HFFc6 (cell line): ENCODE measurements around the gene MEIS1. TPM values are rescaled to one million over a fixed set of nuclear protein-coding genes. Genes with fewer than 3 reads are reported as not detected.

Experiments used
- DNase-seq: peaks from one replicate; pipeline ENCODE4 v3.0.0-alpha.2; 2018
- H3K27ac Mint-ChIP-seq: 2 replicates; pipeline ENCODE4 v1.8.0; 2020; ENCODE audit warnings: mild to moderate bottlenecking, mixed read lengths
- H3K27me3 Mint-ChIP-seq: 2 replicates; pipeline ENCODE4 v1.8.0; 2021; ENCODE audit warnings: mild to moderate bottlenecking, moderate library complexity, mixed read lengths; ENCODE audit not compliant: insufficient read depth
- H3K36me3 Mint-ChIP-seq: 2 replicates; pipeline ENCODE4 v1.8.0; 2021; ENCODE audit warnings: low read depth, mixed read lengths
- H3K4me1 Mint-ChIP-seq: 2 replicates; pipeline ENCODE4 v1.8.0; 2020; ENCODE audit warnings: low read depth, mixed read lengths
- H3K4me3 Mint-ChIP-seq: 2 replicates; pipeline ENCODE4 v1.8.0; 2020; ENCODE audit warnings: mild to moderate bottlenecking, moderate library complexity, mixed read lengths
- H3K9me3 Mint-ChIP-seq: 2 replicates; pipeline ENCODE4 v1.8.0; 2020; ENCODE audit warnings: mild to moderate bottlenecking, mixed read lengths
- total RNA-seq, 6 experiments: library from RNA; stranded (reverse); fragmentation: NEBNext Ultra II Directional; extraction: Animal tissue kit (Norgen Biotek cat#: 25700); gene quantifications; 2 replicates in 1 of 6; 3 replicates in 5 of 6; pipeline ENCODE4 v1.2.3, GENCODE V29; 2021
- TF ChIP-seq, protein P1 (sequence below): fragments of 200-600 bp; sonication (generic); IDR thresholded peaks from 2 replicates; pipeline ENCODE4 v1.5.0; 2021; ENCODE audit warnings: antibody characterized with exemption, mild to moderate bottlenecking

Gene MEIS1
- total RNA-seq, 6 experiments from 2014 or later: 69.1 to 85.4 (median 74.1) TPM

GRCh38 chr2:66436581-66437001 lies 1.7 kb downstream of the MEIS1 start:
- Mint-ChIP-seq H3K27ac (peak overlapping the region; percentile 96), H3K4me3 (peak overlapping the region; percentile 96), H3K9me3 (no peaks in the 10 kb centered on the region; the same call in 1 of the 2 replicates), H3K4me1 (peaks cover 27% of the 10 kb centered on the region), H3K36me3 (peaks cover 70% of the 10 kb centered on the region), H3K27me3 (peaks cover 34% of the 10 kb centered on the region)
- TF ChIP-seq, protein P1, sequence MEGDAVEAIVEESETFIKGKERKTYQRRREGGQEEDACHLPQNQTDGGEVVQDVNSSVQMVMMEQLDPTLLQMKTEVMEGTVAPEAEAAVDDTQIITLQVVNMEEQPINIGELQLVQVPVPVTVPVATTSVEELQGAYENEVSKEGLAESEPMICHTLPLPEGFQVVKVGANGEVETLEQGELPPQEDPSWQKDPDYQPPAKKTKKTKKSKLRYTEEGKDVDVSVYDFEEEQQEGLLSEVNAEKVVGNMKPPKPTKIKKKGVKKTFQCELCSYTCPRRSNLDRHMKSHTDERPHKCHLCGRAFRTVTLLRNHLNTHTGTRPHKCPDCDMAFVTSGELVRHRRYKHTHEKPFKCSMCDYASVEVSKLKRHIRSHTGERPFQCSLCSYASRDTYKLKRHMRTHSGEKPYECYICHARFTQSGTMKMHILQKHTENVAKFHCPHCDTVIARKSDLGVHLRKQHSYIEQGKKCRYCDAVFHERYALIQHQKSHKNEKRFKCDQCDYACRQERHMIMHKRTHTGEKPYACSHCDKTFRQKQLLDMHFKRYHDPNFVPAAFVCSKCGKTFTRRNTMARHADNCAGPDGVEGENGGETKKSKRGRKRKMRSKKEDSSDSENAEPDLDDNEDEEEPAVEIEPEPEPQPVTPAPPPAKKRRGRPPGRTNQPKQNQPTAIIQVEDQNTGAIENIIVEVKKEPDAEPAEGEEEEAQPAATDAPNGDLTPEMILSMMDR: no peak
- DNase-seq: no peak

DNA sequence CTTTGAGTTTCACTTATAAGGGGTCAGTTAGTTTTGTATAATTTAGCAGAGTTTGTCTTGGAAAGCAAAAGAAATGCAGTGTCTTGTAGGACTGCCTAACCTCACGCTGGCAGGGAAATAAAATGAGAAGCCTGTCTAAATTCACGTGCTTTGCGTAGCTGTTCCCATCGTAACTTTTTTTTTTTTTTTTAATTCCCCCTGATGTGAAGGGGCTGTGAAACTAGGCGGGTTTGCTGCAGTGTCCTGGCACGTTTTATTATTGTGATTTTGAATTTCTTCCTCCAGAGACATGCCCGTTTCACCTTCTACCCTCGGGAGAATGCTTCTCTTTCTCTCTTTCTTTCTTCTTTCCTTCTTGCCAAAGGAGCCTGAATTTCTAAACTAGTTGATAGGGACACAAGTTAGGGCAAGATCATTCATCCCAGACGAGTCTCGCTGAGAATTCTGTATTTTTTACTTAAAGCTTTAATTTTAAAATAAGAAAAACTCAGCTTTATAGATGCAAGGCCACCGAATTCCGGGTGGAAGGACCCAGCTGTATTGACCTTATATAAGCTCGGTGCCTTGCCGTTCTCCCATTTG lies 2.3 kb downstream of the MEIS1 start:
- Mint-ChIP-seq H3K36me3 (peaks cover 73% of the 10 kb centered on the region), H3K9me3 (no peaks in the 10 kb centered on the region; the same call in 1 of the 2 replicates), H3K27ac (peak overlapping the region; percentile 96), H3K27me3 (peaks cover 34% of the 10 kb centered on the region), H3K4me3 (peak overlapping the region; percentile 96), H3K4me1 (peaks cover 32% of the 10 kb centered on the region)
- no peak for DNase-seq
- TF ChIP-seq, protein P1: no peak

DNA sequence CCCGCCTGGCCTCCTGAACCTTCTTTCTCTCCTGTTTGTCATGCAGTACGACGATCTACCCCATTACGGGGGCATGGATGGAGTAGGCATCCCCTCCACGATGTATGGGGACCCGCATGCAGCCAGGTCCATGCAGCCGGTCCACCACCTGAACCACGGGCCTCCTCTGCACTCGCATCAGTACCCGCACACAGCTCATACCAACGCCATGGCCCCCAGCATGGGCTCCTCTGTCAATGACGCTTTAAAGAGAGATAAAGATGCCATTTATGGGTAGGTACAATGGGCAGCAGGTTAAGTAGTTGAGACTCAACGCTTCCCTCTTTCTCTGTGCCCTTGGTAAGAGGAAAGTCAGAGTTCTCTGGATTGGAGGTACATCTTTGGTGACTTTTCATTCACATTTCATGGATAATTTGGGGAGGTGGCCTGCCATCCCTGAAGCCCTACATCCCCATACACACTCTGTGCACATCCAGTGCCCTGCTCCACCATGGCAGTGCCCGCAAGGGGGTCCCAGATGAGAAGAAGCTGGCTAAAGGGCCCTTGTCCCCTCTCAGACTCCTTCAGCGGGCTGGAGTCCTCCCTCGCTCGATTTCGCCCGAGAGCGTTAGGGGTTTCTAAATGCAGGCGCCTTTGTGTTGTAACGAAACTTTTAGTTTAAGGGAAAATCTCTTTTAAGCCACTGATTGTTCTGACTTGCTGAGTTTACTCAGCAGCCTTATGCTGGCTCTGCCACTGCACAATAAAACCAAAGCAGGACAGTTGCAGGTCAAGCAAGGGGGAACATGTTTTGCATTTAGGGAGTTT lies 3.0 kb downstream of the MEIS1 start:
- H3K9me3 Mint-ChIP-seq: no peaks in the 10 kb centered on the region; the same call in 1 of the 2 replicates
- no peak for DNase-seq
- TF ChIP-seq, protein P1: no peak
- H3K27ac Mint-ChIP-seq: peak overlapping the region; percentile 96
- peaks cover 34% of the 10 kb centered on the region for H3K27me3 Mint-ChIP-seq
- H3K4me3 Mint-ChIP-seq: peak overlapping the region; percentile 96
- H3K36me3 Mint-ChIP-seq: peaks cover 80% of the 10 kb centered on the region
- H3K4me1 Mint-ChIP-seq: peaks cover 33% of the 10 kb centered on the region

DNA sequence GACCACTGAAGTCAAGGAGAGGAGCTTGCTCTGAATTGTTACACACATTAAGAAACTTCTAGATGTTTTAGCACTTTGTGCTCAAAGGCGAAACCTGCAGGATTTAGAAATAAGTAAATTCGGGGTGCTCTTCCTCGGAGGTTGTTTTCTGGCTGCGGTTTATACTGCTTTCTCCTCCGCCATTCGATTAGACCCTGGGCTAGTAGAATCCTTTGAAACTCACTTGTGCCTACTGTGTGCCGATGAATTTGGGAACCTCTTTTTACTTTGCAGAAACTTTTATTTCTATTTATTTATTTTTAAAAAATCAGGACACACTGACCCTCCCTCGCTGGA lies 3.5 kb downstream of the MEIS1 start:
- H3K9me3 Mint-ChIP-seq: no peaks in the 10 kb centered on the region; the same call in 1 of the 2 replicates
- H3K27ac Mint-ChIP-seq: peak overlapping the region; percentile 96
- peak overlapping the region; percentile 96 for H3K4me3 Mint-ChIP-seq
- TF ChIP-seq, protein P1: no peak
- peaks cover 84% of the 10 kb centered on the region for H3K36me3 Mint-ChIP-seq
- peaks cover 39% of the 10 kb centered on the region for H3K4me1 Mint-ChIP-seq
- no peak for DNase-seq
- H3K27me3 Mint-ChIP-seq: peaks cover 33% of the 10 kb centered on the region

DNA sequence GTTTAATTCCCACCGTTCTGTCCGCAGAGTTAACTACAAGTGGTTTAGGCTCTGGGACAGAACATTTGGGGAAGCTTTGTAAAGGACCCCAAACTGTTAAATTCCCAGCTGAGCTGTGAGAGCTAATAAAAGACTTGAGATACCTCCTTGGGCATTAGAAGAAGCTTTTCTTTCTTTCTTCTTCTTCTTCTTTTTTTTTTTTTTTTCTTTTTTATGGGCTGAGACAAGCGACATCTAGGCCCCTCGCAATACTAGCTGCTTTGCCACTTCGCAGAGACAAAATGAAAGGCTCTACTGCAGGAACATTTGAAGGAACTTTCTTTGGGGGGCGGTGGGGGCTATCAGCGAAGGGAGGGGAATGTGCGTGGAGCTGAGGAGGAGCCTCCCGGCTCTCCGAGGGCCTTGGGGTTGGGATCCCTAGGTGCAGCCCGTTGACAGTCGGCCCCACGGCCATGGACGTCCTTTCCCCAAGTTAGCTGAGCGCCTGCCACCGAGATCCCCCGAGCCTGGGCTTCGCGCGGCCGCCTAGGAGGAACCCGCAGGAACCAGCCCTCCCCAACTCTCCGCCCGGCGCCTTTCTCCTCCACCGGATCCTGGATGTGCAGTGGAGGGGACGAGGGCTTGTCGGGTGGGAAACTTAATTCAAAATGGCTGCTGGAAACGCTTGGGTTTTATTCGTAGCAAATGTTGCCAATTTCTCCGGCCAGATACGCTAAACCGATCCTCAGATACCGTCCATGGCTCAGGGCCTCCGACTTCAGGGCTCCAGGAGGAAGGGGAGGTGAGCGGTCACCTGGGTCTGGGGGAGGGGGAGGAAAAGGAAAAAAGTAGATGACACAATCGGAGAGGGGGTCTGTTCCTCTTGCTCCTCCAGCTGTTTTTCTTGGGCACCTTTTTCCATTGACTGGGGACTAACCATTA lies 4.2 kb downstream of the MEIS1 start:
- Mint-ChIP-seq H3K36me3 (peaks cover 88% of the 10 kb centered on the region), H3K9me3 (no peaks in the 10 kb centered on the region; the same call in 1 of the 2 replicates), H3K4me1 (peaks cover 46% of the 10 kb centered on the region), H3K27ac (peak overlapping the region; percentile 96), H3K4me3 (peak overlapping the region; percentile 96), H3K27me3 (peaks cover 31% of the 10 kb centered on the region)
- no peak for DNase-seq
- TF ChIP-seq, protein P1: no peak
